Measurements from ENCODE around the gene ULK4.
"Not testable (repeated sequence)": the region's sequence is repeated elsewhere in the genome, so short reads cannot be mapped to it uniquely, and the experiment has no call there.

ULK4 gene

DNA sequence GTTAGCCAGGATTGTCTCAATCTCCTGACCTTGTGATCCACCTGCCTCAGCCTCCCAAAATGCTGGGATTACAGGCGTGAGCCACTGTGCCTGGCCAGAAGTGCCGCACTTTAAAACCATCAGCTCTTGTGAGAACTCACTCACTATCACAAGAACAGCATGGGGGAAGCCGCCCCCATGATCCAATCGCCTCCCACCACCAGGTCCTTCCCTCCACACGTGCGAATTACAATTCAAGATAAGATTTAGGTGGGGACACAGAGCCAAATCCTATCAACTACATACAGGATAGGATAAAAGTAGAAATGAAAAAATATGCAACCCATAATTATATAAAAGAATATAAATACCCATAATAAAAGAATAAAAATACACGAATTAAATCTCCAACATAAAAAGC is 199.0 kb downstream of the ULK4 start:
- not testable (repeated sequence) for DNase-seq (ENCODE audit: low spot score)

DNA sequence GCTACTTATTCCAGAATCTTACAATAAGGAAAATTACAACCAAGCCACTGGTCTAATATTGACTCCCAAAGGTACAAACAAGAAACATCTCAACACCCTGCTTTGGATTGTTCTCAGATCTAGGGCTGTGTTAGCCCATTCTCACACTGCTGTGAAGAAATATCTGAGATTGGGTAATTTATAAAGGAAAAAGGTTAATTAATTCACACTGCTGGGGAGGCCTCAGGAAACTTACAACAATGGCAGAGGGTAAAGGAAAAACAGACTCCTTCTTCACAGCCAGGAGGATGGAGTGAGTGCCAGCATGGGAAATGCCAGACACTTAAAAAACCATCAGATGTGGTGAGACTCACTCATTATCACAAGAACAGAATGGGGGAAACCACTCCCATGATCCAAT is 208.3 kb downstream of the ULK4 start:
- no peak for DNase-seq (ENCODE audit: low spot score)

DNA sequence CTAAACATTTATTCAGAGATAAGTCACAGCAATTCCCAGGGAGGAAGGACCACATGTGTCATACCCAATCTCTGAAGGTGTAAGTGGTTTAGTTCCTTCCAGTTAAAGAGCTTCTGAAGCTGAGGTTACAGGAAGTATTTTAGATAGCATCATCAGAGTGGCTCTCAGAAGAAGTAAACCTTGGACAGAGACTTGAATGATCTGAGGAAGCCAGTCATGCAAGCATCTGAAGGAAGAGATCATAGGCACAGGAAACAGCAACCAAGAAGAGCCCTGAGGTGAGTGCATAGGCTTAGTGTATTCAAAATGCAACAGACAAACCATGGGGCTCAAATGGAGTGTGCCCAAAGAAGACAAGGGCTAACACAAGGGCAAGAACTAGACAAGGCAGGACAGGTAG is 210.3 kb downstream of the ULK4 start:
- DNase-seq (ENCODE audit: low spot score) = no peak

GRCh38 chr3:41749988-41750387 is 211.9 kb downstream of the ULK4 start:
- DNase-seq (ENCODE audit: low spot score) = no peak

GRCh38 chr3:41746215-41746614 is 215.7 kb downstream of the ULK4 start:
- no peak for DNase-seq (ENCODE audit: low spot score)

DNA sequence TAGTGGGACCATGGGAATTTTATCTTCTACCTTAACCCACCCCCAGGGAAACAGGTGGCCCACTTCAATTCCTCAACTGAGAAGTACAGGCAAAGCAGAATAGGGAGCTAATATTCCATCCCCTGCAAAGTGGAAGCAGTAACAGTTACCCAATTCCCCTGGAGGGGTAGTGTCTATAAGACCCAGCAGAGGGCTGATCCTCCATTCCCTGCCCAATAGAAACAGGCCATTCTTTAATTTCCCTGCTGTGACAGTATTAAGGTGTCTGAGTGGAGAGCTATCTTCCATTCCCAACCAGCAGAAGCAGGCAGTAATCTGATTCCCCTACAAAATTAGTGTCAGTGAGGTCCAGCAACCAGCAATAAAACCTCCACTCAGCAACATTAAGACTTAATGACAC is 219.8 kb downstream of the ULK4 start:
- DNase-seq (ENCODE audit: low spot score) = no peak

- peak; percentile 17 for DNase-seq (ENCODE audit: low spot score)
These were observed 221.5 kb downstream of the ULK4 start for GRCh38 chr3:41740374-41740886.

DNA sequence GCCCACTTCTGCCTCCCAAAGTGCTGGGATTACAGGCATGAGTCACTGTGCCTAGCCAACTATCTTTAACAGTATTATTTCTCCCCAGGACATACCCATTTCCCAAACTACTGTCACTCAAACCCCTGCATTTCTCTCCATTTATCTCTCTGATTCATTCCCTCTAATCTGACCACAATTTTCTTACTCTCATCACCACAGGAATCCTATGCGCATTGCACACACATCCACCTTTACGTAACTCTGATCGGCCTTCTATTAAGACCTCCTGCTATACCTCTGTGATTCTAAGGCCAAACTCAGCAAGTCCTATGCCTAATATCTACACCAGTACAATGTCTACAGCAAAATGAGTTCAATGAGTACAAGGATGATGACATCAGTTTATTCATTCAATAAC is 235.0 kb downstream of the ULK4 start:
- DNase-seq (ENCODE audit: low spot score) = no peak

DNA sequence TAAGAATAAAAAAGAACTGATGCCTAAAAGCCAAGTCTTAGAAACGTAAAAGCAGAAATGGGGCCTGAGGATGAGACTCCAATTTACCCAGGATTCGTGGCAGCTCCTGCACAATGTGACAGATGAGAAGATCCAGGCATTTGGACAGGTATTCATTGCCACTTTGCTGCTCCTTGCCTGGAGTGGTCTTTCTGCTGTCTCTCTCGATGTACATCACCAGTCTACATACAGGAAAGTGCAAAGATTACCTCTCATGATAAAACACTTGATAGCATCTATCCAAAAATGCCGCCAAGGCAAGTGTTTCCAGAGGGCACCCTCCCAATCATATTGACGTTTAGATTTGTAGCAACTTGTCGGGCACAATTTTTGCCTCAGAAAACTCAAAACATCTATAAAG is 244.3 kb downstream of the ULK4 start:
- no peak for DNase-seq (ENCODE audit: low spot score)

GRCh38 chr3:41716471-41716870 is 245.4 kb downstream of the ULK4 start:
- no peak for DNase-seq (ENCODE audit: low spot score)

GRCh38 chr3:41715376-41715775 is 246.5 kb downstream of the ULK4 start:
- no peak for DNase-seq (ENCODE audit: low spot score)

DNA sequence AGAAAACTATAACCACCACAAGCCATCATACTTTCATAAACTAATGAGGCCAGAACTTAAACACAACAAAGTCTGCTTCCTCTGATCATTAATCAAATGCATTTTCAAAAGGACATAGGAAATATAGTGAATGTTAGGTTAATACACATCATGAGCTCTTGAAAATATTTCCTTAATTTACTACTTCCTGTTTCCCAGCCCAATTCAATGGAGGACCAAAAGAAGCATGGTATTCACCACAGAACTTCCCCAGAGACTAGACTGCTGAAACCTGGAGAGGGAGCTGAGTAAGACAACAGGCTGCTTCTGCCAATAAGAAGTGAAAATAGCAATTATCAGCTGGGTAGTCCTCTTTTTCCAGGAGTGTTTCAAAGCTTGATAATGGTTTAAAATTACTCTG is 250.3 kb downstream of the ULK4 start:
- no peak for DNase-seq (ENCODE audit: low spot score)

DNA sequence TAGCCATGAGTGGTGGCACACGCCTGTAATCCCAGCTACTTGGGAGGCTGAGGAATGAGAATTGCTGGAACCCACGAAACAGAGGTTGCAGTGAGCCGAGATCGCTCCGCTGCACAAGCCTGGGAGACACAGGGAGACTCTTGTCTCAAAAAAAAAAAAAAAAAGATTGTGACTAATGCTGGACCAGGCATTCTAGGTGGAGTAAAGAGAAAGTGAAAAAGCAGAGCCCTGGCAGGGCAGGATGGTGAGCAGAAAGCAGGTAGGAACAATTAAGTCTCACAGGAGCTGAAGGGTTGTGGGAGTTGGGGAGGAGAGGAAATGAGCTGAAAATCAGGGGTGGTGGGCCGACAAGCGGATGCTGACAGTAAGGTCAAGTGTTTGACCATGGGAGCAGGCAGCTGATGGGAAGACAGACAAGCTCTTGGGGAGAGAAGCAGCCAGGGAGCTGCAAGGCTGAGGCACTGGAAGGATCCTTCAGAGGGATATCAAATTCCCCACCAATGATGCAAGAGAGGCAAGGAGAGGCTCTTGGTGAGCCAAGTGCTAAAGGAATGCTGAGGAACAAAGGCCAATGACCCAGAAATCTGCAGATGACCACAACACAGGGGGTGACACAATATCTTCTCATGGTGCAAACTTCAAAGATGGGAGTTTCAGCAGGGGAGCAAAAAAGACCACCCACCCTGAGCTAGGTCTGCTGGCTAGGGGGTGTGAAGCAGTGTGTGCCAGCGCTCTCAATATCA is 251.1 kb downstream of the ULK4 start:
- no peak for DNase-seq (ENCODE audit: low spot score)

GRCh38 chr3:41709213-41709612 is 252.7 kb downstream of the ULK4 start:
- DNase-seq (ENCODE audit: low spot score) = not testable (repeated sequence)

DNA sequence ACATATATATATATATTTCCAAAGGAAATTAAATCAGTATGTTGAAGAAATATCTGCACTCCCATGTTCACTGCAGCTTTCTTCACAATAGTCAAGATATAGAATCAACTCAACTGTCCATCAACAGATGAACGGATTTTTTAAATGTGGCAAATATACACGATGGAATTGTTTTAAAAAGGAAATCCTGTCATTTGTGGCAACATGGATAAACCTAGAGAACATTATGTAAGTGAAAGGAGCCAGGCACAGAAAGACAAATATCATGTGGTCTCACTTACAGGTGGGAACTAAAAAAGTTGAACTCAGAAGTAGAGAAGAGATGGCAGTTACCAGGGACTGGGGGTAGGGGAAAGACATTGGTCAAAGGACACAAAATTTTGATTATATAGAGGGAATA is 253.7 kb downstream of the ULK4 start:
- DNase-seq (ENCODE audit: low spot score) = no peak

DNA sequence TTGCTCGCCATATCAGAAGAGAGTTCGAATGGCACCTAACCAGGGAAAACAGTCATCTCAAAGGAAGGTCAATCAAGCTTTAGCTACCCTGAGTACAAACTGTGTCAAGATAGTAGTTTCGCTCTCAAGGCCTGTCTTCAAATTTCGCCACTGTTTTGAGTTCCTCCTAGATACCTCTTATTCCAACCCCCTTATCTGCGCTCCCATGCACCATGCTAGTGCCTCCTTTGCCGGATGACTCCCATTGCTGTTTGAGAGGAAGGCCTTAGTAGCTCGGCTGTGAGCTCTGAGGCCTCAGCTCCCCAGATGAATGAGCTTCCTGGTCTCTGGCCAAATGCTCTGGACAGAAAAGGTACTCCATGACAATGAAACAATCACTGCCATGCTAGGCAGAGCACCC is 256.0 kb downstream of the ULK4 start:
- no peak for DNase-seq (ENCODE audit: low spot score)

DNA sequence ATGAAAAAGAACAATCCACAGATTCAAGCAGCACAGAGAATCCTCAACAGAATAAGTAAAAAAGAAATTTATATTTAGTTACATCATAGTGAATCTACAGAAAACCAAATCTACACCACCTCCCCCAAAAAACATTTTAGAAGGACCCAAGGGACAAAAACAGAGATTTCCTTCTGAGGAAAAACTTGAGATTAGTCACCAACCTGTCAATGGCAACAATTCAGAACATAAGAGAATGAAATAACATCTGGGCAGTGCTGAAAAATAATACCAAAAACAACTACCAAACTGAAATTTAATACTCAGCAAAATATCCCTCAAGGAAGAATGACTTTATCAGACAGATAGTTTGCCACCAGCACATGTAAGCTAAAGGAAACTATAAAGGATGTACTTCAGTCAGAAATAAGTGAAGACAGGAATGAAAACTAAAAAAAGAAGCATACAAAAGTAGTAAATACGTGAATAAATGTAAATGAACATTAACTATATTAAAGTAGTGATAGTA is 260.7 kb downstream of the ULK4 start:
- DNase-seq (ENCODE audit: low spot score) = no peak

GRCh38 chr3:41700155-41700554 is 261.7 kb downstream of the ULK4 start:
- no peak for DNase-seq (ENCODE audit: low spot score)

GRCh38 chr3:41698898-41699297 is 263.0 kb downstream of the ULK4 start:
- no peak for DNase-seq (ENCODE audit: low spot score)

- no peak for DNase-seq (ENCODE audit: low spot score)
These were observed 264.2 kb downstream of the ULK4 start for GRCh38 chr3:41697702-41698101.

DNA sequence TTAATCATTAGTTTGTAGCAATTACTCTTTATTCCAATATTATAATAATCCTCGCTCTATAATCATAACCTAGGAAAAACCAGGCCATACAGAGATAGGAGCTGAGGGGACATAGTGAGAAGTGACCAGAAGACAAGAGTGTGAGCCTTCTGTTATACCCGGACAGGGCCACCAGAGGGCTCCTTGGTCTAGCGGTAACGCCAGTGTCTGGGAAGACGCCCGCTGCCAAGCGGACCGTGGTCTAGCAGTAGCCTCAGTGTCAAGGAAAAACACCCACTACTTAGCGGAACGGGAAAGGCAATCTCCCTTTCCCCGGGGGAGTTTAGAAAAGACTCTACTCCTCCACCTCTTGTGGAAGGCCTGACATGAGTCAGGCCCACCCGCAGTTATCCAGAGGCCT is 266.1 kb downstream of the ULK4 start:
- not testable (repeated sequence) for DNase-seq (ENCODE audit: low spot score)

DNA sequence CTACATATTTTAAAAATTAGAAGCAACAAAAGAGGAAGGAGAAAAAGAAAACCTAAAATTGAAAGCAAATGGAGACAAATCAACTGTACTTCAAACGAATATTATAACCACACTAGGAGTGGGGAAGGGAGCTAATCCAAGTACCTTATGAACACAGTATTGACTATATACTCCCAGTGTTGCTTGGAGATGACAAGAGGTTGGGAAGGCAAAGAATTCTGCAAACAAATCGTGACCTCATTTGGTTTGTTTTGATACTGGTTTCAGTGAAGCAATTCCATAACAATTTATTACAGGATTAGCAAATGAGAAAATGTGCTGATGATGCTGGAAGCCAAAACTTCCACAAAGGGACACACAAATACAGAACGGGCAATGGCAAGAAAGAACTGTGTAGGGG is 268.1 kb downstream of the ULK4 start:
- no peak for DNase-seq (ENCODE audit: low spot score)

GRCh38 chr3:41690766-41691563 is 270.9 kb downstream of the ULK4 start:
- no peak for DNase-seq (ENCODE audit: low spot score)
